ENCODE results near the gene COL5A3.

DNA sequence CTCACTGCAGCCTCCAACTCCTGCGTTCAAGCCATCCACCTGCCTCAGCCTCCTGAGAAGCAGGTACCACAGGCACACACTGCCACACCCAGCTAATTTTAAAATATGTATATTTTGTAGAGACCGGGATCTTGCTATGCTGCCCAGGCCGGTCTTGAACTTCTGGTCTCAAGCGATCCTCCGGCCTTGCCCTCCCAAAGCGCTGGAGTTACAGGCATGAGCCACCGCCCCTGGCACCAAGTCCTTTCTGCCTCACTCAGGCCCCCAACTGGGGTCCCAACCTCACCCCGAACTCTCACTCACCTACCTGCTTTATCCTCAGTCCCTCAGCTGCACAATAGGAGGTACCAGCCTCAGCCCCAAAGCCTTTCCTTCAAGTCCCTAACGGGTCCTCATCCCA, 635 bp upstream of the COL5A3 start:
- TF ChIP-seq, protein P1, sequence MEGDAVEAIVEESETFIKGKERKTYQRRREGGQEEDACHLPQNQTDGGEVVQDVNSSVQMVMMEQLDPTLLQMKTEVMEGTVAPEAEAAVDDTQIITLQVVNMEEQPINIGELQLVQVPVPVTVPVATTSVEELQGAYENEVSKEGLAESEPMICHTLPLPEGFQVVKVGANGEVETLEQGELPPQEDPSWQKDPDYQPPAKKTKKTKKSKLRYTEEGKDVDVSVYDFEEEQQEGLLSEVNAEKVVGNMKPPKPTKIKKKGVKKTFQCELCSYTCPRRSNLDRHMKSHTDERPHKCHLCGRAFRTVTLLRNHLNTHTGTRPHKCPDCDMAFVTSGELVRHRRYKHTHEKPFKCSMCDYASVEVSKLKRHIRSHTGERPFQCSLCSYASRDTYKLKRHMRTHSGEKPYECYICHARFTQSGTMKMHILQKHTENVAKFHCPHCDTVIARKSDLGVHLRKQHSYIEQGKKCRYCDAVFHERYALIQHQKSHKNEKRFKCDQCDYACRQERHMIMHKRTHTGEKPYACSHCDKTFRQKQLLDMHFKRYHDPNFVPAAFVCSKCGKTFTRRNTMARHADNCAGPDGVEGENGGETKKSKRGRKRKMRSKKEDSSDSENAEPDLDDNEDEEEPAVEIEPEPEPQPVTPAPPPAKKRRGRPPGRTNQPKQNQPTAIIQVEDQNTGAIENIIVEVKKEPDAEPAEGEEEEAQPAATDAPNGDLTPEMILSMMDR (IDR thresholded peaks at IDR 0.05), result no peak
- TF ChIP-seq POLR2AphosphoS5 (IDR thresholded peaks at IDR 0.05), result no peak
- no peak for TF ChIP-seq POLR2A (IDR thresholded peaks at IDR 0.05)

Measured in prostate gland (tissue), 2 donors.